GM18499 (cell line): ENCODE measurements around the gene AGRN.
"Not testable (repeated sequence)": the region's sequence is repeated elsewhere in the genome, so short reads cannot be mapped to it uniquely, and the experiment has no call there.

Experiments used
- ATAC-seq: cut with Tn5 transposase; IDR thresholded peaks from one replicate; pipeline ENCODE4 v1.9.1; 2021; ENCODE audit warnings: moderate number of reproducible peaks; ENCODE audit not compliant: insufficient read depth, unreplicated experiment

AGRN gene

DNA sequence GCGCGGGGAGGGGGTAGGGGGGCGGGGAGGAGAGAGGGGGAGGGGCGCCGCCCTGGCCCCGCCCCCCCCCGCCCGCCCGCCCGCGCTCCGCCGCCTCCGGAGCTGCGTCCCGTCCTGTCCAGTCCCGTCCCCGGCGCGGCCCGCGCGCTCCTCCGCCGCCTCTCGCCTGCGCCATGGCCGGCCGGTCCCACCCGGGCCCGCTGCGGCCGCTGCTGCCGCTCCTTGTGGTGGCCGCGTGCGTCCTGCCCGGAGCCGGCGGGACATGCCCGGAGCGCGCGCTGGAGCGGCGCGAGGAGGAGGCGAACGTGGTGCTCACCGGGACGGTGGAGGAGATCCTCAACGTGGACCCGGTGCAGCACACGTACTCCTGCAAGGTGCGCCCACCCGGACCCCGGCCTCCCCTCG lies at the start of gene AGRN:
TSS of gene AGRN (plus strand) at position 121 of the 405 bp plus-strand sequence. CDS start at position 174, 53 bp downstream.
- no peak for ATAC-seq

DNA sequence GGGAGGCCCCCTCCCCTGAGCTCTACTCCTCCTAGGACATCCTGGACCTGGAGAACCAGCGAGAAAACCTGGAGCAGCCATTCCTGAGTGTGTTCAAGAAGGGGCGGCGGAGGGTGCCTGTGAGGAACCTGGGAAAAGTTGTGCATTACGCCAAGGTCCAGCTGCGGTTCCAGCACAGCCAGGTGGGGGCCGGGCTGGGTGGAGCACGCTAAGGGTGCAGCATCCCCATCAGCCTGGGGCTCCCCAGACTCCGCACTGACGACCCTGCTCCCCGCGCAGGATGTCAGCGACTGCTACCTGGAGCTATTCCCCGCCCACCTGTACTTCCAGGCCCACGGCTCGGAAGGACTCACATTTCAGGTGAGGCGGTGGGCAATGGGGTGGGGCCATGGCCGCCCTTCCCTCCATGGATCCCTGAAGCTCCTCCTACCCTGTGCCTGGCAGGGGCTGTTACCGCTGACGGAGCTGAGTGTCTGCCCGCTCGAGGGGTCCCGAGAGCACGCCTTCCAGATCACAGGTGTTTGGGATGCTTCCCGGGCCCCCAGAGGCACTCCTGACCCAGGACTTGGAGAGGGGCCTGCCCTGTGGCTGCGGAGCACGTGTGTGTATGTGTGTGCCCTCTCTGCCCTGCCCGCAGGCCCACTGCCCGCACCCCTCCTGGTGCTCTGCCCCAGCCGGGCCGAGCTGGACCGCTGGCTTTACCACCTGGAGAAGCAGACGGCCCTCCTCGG lies 49.5 kb upstream of the AGRN start:
- no peak for ATAC-seq

DNA sequence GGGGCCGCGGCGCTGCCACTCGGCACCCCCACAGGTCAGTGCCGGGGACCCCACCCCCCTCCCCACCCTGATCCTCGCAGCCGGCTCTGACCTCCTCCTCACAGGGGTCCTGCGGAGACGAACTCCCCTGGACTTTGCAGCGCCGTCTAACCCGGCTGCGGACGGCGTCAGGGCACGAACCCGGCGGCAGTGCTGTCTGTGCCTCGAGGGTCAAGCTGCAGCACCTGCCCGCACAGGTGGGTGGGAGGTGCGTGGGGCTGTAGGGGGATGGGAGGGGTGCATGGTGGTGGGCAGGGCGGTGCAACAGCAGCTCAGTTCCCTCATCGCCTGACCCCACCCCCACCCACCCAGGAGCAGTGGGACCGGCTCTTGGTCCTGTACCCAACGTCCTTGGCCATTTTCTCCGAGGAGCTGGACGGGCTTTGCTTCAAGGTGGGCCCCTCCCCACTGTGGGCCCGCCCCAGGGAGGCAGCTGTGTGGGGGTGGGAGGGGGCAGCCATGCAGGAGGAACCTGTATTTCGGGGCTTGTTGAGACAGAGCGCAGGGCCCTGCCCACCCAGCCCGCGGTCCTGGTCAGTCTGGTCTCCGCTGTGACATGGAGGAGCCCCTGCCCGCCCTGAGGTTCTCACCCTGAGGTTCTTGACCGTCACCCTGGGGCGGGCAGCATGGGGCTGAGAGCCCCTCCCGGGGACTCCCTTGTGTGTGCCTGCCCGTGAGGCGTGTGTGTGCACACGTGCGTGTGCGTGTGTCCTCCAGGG lies 48.8 kb upstream of the AGRN start:
- no peak for ATAC-seq

DNA sequence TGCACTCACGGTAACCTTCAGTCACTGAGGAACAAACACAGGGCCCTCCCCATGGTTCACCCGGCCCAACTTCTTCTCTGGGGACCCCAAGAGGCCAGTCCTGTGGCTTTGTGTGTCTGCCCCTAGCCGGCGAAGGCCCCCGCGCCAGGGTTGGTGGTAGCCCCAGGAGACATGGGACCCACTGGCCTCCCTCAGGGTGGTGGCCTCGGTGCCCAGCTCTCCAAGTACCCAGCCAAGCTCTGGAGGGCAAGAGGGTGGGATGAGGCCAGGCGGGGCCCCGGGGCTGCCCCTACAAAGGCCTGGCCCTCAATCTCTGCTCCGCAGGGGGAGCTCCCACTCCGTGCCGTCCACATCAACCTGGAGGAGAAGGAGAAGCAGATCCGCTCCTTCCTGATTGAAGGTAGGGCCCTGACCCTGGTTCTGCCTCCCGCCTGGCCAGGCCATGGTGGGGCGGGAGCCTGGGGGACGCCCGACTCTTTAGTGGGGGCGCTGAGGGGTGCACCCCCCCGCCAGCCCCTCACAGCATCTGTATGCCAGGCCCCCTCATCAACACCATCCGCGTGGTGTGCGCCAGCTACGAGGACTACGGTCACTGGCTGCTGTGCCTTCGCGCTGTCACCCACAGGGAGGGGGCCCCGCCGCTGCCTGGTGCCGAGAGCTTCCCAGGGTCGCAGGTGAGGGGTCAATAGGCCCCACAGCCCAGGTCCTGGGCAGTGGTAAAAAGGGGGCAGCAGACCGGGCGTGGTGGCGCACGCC lies 48.0 kb upstream of the AGRN start:
- no peak for ATAC-seq

DNA sequence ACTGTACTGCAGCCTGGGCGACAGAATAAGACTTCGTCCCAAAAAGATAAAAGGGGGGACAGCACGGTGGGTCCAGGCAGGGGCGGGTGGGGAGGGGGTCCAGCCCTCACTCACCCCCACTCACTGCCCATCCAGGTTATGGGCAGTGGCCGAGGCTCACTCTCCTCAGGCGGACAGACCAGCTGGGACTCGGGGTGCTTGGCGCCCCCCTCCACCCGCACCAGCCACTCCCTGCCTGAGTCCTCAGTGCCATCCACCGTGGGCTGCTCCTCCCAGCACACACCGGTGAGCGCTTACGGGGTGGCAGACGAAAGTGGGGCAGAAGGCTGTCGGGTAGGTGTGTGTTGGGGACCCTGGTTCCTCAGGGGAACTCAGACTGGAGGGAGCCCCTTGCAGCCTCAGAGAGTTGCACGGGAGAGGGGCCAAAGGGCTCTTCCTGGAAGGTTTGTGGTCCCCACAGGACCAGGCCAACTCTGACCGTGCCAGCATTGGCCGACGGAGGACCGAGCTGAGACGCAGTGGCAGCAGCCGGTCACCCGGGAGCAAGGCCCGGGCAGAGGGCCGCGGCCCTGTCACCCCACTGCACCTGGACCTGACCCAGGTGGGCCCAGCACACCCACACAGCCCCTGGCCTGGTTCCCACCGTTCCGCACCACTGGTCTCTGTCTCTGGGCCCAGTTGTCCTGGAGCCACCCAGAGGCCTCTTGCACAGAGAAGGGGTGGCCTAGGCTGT lies 47.0 kb upstream of the AGRN start:
- ATAC-seq: no peak

DNA sequence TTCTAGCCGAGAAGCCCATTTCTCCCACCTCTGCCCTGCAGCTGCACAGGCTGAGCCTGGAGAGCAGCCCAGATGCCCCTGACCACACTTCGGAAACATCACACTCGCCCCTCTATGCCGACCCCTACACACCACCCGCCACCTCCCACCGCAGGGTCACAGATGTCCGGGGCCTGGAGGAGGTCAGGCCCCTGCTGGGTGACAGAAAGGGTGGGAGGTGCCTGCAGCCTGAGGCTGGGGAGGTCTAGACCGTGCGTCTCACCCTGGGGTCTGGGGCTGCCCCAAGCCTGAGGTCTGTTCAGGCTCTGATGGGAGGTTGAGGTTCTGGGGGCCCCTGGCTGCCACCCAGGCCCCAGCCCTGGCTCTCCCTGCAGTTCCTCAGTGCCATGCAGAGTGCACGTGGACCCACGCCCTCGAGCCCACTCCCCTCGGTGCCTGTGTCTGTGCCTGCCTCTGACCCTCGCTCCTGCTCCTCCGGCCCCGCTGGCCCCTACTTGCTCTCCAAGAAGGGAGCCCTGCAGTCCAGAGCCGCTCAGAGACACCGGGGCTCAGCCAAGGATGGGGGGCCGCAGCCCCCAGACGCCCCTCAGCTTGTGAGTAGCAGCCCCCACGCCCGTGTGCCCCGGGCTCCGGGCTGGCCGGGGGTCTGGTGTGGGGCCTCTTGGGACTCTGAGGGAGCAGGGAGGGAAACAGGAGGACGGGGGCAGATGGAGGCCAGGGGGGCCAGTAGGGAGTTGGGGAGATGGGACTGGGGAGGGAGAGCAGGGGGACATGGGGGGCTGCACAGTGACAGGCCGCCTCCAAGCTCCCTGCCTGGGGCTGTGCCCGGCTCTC lies 46.2 kb upstream of the AGRN start:
- ATAC-seq: no peak

DNA sequence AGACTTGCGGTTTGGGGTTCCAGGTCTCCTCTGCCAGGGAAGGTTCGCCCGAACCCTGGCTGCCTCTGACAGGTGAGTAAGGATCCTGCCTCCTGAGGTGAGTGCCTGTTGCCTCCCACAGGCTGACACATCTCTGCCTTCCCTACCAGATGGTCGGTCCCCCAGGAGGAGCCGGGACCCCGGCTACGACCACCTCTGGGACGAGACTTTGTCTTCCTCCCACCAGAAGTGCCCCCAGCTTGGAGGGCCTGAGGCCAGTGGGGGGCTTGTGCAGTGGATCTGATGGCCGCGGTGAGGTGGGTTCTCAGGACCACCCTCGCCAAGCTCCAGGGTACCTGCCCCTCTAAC lies 45.7 kb upstream of the AGRN start:
- no peak for ATAC-seq

DNA sequence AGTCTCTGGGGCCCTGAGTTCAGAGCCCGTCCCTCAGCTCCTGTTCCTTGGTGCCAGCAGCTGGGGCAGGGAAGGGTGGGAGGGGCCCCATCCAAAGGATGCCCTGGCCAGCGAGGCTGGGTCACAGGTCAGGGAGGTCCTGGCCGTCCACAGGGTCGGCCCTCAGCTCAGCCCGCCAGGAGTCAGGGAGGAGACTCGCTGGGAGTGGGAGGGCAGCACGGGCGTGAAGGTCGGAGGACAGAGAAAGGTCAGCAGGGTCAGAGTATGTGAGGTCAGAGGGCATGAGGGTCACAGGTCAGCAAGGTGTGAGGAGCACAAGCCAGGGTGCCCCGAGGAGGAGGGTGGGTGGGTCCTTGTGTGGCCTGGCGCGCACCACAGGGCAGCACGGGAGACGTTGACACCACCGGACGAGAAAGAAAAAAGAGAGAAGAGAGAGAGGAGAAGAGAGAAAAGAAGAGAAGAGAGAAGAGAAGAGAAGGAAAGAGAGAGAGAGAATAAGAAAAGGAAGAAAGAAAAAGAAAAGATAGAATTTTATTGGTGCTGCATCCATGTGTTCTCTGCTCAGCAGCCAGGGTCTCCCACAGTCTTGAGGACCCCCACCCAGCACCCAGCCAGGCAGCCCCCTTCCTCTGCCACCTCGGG lies 45.1 kb upstream of the AGRN start:
- no peak for ATAC-seq

DNA sequence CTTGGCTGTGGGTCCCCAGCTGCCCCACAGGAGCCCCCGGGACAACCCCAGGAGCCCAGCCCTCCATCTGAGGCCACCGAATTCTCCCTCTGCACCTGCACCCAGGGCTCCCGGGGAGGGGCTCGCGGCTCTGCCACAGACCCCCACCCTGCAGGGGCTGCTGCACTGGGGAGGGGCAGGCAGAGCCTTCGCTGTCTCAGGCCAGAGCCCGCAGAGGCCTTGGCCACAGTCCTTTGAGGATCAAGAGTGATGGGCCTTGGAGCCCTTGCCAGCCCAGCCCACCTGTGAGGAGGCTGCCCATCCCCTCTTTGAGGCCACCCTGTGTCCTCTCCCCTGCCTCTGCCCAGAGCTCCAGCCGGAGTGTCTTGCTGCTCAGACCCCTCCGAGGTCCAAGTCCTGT lies 44.6 kb upstream of the AGRN start:
- ATAC-seq: no peak

DNA sequence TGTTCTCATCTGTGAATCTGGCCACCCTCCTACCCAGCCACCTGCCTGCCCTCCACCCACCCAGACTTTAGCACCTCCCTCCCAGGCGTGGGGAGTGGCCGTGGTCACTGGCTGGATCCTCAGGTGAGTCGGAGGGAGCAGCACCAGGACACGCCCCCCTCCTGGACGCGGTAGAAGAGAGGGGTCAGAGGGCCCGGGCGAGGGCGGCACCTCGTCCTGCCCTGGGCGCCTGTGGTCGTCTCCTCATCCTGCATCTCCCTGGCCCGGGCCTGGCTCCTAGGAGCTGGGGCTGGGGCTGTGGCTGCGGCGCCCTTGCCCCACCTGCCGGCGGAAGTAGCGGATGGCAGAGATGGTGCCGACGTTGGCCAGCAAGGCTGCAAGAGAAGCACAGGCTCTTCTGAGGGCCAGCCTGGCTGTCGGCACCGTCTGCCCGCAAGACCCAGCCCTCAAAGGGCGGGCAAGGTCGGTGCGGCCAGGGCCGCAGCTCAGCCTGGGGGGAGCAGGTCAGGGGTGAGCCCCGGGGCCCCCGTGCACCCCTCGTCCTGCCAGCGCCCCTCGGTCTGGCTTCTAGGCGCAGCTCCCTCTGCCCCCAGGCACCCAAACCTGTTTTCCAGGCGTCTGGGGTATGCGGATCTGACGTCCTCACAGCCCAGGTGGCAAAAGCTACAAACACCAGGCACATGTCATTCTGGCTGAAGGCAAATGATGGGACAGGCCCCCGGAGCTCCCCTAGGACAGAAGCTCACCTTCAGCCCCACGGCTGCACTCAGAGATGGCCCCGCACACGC lies 43.8 kb upstream of the AGRN start:
- ATAC-seq: no peak

DNA sequence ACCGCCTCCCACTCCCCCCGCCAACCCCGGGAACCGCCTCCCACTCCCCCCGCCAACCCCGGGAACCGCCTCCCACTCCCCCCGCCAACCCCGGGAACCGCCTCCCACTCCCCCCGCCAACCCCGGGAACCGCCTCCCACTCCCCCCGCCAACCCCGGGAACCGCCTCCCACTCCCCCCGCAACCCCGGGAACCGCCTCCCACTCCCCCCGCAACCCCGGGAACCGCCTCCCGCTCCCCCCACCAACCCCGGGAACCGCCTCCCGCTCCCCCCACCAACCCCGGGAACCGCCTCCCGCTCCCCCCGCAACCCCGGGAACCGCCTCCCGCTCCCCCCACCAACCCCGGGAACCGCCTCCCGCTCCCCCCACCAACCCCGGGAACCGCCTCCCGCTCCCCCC lies 43.1 kb upstream of the AGRN start:
- ATAC-seq: not testable (repeated sequence)

DNA sequence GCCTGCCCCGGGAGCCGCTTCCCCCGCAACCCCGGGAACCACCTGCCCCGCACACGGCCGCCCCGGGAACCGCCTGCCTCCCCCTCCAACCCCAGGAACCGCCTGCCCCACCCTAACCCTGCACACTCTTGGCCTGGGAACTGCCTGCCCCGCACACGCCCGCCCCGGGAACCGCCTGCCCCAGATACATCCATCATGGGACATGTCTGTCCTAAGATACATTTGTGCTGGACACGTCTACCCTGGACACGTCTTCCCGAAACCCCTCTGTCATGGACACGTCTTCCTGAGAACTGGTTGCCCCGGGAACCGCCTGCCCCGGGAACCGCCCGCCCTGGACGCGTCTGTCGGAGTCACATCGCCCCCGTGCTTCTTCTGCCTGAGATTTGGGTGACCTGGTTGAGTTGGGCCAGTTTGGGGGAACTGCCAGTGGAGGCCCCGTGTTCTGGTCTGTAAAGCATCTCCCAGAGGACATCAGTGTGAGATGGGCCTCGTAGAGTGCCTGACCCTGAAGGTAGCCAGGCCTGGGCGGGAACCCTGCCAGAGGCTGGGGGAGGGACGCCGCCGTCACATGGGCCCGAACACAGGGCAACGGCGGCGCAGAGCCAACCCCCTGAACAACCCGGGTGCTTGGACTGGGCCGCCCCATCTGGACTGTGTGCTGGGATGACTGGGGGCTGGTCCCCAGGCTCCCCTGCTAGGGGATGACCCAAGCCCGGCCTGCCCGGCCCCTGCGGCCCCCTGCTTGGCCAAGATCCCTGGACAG lies 41.7 kb upstream of the AGRN start:
- no peak for ATAC-seq

DNA sequence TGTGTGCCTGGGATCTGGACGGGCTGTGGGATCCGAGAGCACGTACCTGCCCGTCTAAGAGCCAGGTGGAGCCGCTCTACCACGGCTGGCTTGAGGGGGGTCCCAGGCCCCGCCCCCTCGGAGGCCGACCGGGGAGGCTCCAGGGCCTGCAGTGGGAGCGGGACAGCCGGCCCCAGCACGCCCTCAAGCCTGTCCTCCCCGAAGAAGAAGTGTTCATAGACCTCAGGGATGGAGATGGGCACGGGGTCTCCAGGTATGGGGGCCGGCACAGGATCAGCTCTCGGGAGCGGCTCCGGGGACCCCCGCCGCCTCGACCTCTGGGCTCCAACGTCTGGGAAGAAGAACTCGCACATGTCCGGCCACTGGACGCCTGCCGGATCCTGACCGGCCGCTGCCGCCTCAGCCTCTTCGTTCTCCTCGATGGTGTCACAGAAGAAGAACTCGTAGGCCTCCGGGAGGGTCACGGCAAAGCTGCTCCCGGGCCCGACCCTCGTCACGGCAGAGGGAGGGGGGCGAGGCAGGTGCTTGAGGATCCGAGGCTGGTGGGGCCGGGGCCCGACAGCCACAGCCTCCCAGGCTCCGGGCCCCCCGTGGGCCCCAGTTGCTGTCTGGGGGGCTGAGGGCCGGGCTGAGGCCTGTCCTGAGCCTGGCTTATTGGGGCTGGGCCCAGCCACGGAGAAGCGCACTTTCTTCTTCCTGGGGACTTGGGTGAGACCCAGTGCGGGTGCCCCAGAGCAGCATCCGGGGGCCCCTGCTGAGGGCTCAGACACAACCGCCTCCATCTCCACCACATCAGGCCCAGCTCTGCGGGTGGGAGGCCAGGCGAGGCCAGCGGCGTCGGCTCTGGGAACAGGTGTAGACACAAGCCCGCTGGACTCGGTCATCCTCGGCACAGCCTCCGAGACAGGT lies 40.8 kb upstream of the AGRN start:
- ATAC-seq: no peak

DNA sequence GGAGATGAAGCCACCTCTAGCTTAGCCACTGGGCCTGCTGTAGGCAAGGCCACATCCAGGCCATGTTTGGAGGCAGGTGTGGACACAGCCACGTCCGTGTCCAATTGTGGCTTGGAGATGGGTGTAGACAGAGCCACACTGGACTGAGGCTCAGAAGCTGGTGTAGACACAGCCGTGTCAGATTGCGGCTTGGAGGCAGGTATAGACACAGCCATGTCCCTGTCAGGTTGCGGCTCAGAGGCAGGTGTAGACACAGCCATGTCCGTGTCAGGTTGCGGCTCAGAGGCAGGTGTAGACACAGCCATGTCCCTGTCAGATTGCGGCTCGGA lies 40.2 kb upstream of the AGRN start:
- ATAC-seq: no peak

DNA sequence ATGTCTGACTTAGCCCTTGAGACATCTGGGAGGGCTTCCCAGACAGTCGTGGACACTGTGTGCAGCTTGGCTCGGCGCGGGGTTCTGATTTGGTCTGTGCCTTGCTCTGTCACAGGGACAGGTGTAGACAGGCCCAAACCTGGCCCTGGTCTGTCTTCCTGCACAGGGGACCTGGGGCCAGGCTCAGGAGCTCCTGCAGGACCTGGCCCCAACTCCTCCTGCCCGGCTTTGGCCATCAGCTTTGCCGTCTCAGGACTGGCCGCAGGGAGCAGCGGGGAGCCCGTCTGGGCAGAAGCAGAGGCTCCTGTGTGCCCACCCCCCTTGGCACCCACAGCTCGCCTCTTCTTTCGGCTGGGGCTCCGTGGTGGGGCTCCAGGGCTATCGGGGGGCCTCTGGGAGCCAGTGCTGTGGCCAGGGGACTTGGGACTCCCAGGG lies 39.8 kb upstream of the AGRN start:
- no peak for ATAC-seq

DNA sequence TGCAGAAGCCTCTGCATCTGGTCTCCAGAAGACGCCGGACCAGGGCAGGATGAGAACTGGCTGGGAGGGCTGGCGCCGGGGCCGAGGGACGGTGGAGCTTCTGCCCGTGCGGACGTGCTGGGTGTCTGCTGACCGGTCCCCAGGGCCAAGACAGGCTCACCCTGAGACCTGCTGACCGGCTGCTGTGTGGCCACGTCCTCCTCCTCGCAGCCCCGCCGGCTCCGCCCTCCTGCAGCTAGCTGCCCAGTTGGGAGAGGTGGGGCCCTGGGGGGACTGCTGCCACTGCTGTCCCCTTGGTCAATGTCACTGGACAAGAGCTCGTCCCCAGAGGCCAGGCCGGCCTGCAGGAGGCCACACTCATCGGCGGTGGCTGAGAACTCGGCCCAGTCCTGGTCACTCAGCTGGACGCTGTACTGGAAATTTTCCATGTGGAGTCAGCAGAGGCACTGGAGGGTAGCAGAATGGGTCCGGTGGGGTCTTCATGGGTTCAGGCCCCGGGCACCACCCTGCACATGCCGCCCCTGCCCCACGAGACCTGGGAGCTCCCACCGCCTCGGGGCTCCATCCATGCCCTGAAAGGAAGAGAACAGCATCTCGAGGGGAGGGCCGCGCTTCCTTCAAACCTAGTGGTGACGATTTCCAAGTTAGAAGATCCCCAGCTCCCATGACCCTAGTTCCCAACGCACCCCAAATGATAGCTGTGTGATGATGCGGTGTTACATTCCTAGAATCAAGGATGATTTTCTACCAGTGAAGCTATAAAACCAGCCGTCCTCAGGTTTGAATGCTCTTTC lies 39.1 kb upstream of the AGRN start:
- ATAC-seq: no peak
